Fibroblast of gingiva (primary cell): ENCODE results near the gene MYT1.
"Not testable (repeated sequence)": the region's sequence is repeated elsewhere in the genome, so short reads cannot be mapped to it uniquely, and the experiment has no call there.

Source experiments
- DNase-seq: peaks from one replicate; pipeline ENCODE4 v3.0.0-alpha.2; 2011; ENCODE audit warnings: low read depth

The MYT1 gene

GRCh38 chr20:64164123-64164836, at the start of gene MYT1:
Gene MYT1 (plus strand): TSS chr20:64164452. CDS start chr20:64198862, 34,410 bp downstream.
- DNase-seq, result no peak

- DNase-seq, result no peak
These were observed 48.9 kb upstream of the MYT1 start for GRCh38 chr20:64115171-64115911.

GRCh38 chr20:64116016-64116415, 48.2 kb upstream of the MYT1 start:
- no peak for DNase-seq

- no peak for DNase-seq
These were observed 47.5 kb upstream of the MYT1 start for GRCh38 chr20:64116541-64117431.

GRCh38 chr20:64117432-64117777, 46.8 kb upstream of the MYT1 start:
- not testable (repeated sequence) for DNase-seq

- no peak for DNase-seq
These were observed 45.0 kb upstream of the MYT1 start for GRCh38 chr20:64119301-64119680.

GRCh38 chr20:64119681-64120341, 44.4 kb upstream of the MYT1 start:
- DNase-seq, result no peak

- no peak for DNase-seq
These were observed 42.7 kb upstream of the MYT1 start for GRCh38 chr20:64121586-64121985.

GRCh38 chr20:64122927-64123326, 41.3 kb upstream of the MYT1 start:
- not testable (repeated sequence) for DNase-seq

- not testable (repeated sequence) for DNase-seq
These were observed 40.7 kb upstream of the MYT1 start for GRCh38 chr20:64123517-64123916.

GRCh38 chr20:64129146-64129782, 35.0 kb upstream of the MYT1 start:
- no peak for DNase-seq

- no peak for DNase-seq
These were observed 34.0 kb upstream of the MYT1 start for GRCh38 chr20:64130271-64130670.

- DNase-seq, result no peak
These were observed 33.4 kb upstream of the MYT1 start for GRCh38 chr20:64130876-64131275.

GRCh38 chr20:64131406-64131805, 32.8 kb upstream of the MYT1 start:
- DNase-seq, result no peak

- DNase-seq, result no peak
These were observed 30.3 kb upstream of the MYT1 start for GRCh38 chr20:64133951-64134407.

- DNase-seq, result not testable (repeated sequence)
These were observed 29.5 kb upstream of the MYT1 start for GRCh38 chr20:64134744-64135143.

- no peak for DNase-seq
These were observed 28.1 kb upstream of the MYT1 start for GRCh38 chr20:64136004-64136710.

GRCh38 chr20:64137598-64138031, 26.6 kb upstream of the MYT1 start:
- DNase-seq, result no peak

GRCh38 chr20:64138276-64138815, 25.9 kb upstream of the MYT1 start:
- no peak for DNase-seq
